NCI-H524 treated with DMSO at 0.1 percent for 48 hours (cell line): Measurements from ENCODE around the gene DTNB.
"Not testable (repeated sequence)": the region's sequence is repeated elsewhere in the genome, so short reads cannot be mapped to it uniquely, and the experiment has no call there.

Experiments used
- DNase-seq: peaks from one replicate; lab custom pipeline; 2025; lab: John Stamatoyannopoulos, UW

Gene DTNB

DNA sequence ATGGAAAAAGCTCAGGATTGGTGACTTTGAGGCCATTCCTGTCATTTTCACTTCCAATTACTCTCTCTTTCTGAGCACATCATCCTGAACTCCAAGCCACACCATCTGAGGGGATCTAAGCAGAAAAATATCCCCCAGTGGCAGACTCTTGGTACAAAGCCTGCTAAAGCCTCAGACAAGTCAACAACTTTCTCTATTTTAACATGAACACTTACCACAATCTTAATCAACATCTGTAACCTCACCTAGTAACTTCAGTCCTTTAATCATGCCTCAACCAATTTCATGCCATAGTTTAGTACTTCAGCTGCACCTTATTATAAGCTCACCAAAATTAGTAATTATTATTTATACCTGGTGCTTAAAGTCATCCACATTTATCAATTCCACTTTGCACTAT, 128.9 kb downstream of the DTNB start:
- DNase-seq = no peak

DNA sequence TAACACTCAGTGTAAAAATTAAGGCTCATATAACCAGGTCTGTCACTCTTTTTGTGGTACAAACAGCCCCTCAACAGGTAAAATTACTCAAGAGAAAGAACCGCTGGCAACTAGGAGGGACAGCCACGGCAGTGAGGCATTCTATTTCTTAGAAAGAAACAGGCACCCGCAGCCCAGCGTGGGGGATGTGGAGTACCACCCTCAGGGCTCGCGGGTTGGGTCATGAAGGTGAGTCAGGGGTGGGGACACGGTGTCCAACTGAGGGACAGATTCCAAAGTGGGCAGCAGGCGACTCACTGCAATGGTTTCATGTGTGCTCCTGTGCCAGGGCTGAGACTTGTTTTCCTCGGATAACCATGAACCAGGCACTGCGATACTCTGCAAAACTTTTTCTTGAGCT, 129.4 kb downstream of the DTNB start:
- DNase-seq = no peak

GRCh38 chr2:25541378-25541777, 132.0 kb downstream of the DTNB start:
- no peak for DNase-seq

GRCh38 chr2:25539136-25539535, 134.2 kb downstream of the DTNB start:
- no peak for DNase-seq

GRCh38 chr2:25537526-25537925, 135.9 kb downstream of the DTNB start:
- no peak for DNase-seq

- not testable (repeated sequence) for DNase-seq
These were observed 137.7 kb downstream of the DTNB start for GRCh38 chr2:25535411-25536289.

DNA sequence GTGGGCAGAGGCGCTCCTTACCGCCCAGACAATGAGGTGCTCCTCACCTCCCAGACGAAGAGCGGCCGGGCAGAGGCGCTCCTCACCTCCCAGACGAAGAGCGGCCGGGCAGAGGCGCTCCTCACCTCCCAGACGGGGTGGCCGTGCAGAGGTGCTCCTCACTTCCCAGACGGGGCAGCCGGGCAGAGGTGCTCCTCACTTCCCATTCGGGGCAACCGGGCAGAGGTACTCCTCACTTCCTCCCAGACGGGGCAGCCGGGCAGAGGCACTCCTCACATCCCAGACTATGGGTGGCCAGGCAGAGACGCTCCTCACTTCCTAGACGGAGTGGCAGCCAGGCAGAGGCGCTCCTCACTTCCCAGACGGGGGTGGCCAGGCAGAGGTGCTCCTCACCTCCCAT, 138.4 kb downstream of the DTNB start:
- not testable (repeated sequence) for DNase-seq

- DNase-seq = no peak
These were observed 138.9 kb downstream of the DTNB start for GRCh38 chr2:25534455-25534854.

- not testable (repeated sequence) for DNase-seq
These were observed 139.6 kb downstream of the DTNB start for GRCh38 chr2:25533771-25534170.

DNA sequence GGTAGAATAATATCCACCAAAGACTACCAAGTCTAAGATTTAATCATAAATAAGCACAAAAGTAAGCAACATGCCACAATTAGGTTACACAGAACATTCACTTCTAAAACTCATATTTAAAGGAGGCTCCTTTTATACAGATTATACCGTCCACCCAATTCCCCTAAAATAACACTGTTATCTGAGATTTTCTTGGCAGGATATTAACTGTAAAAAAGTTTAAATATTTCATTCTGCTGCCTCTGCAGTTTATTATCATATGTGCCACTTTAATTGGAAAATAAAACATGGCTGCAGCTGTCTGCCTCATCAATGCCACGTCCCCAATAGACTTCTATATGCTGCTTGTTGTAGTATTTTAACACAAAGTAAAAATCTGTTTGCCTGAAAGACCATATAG, 140.9 kb downstream of the DTNB start:
- no peak for DNase-seq

DNA sequence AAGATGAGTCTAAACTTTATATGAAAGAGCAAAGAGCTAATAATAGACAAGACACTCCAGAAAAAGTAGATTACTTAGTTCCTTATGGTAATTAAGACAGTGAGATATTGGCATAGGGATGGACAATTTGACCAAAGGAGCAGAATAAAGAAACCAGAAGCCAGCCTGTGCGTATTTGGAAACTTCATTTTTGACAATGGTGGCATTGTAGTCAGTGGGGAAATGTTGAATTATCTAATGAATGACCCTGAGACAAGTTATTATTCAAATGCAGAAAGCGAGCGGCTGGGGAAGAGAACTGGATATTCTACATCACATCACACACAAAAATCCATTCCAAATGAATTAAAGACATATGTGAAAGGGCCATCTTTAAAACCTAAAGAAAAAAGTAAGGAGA, 144.3 kb downstream of the DTNB start:
- DNase-seq = no peak

- DNase-seq = no peak
These were observed 145.2 kb downstream of the DTNB start for GRCh38 chr2:25528173-25528572.

DNA sequence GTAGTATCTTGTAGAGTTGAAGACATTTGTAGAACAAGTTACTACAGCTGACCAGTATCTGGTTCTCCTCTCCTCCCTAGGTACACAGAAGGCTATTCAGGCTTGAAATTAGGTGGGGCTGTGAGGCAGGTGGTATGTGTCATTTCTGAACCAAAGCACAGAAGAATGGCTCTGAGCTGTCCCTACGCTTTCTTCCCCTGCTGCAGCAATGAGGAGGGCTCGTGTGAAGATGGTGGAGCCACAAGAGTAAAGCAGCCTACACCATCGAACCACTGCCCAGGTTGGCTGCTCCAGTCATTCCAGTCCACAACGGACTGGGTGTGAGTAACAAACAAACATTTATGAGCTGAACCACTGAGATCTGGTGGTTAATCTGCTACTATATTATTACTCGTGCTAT, 148.9 kb downstream of the DTNB start:
- no peak for DNase-seq

DNA sequence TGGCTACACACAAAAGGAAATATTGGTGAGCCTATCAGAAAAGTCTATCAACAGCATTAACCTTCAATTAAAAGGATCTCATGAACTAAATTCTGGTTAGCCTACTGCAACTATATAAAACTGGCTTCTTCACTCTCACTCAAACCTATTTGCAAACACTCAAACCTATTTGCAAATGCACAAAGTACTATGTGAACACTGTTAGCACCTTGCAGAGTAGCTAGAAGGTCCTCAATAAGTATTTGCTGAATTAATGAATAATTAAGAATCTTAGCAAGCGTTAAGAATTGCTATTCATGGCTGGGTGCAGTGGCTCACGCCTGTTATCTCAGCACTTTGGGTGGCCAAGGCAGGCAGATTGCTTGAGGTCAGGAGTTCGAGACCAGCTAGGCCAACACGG, 150.3 kb downstream of the DTNB start:
- no peak for DNase-seq

DNA sequence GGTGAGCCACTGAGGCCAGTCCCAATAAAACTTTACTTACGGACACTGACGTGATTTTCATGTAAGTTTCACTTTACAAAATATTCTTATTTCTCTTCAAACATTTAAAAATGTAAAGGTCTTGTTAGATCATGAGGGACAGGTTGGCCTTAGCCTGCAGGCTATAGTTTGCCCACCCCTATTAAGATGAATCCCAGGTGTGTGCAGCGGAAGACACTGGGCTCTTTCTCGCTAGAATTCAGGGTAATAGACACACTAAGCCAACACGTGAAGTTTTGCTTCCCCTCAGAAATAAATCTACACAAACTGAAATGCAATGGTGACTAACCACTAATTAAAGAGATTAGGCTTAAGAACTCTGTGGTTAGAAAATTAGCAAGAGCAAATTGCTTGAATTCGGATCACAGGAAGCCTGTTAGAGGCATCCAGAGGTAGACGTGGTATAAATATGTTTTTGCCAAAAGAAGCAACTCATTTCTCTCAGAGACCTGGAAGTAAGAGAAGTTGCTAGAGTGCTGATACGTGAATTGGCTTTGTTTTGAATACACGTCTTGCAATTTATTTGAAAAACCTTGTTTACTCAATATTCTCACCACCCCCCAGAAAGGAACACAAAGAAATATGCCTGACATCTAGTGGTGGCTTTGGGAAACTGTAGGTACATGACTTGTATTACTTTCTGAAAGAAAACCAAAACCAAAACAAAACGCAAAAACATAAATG, 151.6 kb downstream of the DTNB start:
- no peak for DNase-seq

DNA sequence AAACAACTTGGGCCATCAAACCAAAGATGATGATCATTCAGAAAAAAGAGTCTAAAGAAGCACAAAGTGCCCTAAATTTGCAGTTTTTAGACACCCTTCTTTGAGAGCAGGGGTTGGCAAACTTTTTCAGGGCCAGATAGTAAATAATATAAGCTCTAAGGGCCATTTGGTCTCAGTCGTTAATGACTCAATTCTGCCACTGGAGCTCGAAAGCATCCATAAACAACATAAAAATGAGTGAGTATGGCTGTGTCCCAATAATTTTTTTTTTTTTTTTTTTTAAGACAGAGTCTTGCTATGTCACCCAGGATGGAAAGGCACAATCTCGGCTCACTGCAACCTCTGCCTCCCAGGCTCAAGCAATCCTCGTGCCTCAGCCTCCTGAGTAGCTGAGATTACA, 152.3 kb downstream of the DTNB start:
- DNase-seq = no peak

DNA sequence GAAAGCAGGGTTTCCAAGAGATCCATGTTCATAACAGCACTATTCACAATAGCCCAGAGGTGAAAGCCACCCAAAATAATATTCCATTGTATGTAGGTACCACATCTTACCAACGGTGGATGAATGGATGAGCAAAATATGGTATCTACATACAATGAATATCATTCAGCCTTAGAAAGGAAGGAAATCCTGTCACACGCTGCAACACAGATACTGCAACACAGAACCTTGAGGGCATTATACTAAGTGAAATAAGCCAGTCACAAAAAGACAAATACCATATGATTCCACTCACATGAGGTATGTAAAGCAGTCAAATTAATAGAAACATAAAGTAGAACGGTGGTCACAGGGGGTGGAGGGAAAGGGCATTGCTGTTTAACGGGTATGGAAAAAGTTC, 155.7 kb downstream of the DTNB start:
- no peak for DNase-seq

GRCh38 chr2:25514043-25514637, 159.2 kb downstream of the DTNB start:
- no peak for DNase-seq

DNA sequence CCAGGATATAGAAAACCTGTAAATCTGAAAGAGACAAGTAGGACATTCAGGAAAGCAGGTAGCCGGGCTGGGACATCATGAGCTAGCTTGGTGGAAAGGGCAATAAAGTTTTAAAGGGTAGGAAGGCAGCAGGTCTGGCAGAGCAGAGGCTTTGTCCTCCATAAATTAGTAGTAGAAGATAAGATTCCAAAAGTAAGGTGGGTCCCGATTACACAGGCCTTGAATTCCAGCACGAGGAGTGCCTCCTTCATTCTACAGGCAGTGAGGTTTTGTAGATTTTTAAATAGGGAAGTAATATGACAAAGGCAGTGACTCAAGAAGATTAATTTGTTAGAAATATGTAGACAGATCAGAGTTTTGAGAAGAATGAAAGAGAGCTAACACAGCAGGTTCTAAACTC, 160.7 kb downstream of the DTNB start:
- no peak for DNase-seq

DNA sequence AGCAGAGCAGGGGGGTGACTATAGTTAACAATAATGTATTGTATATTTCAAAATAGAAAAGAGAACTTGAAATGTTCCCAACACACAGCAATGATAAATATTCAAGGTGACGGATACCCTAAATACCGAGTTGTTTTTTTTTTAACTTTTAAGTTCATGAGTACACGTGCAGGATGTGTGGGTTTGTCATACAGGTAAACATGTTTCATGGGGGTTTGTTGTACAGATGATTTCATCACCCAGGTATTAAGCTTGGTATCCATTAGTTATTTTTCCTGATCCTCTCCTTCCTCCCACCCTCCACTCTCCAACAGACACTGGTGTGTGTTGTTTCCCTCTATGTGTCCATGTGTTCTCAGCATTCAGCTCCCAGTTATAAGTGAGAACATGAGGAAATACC, 167.2 kb downstream of the DTNB start:
- no peak for DNase-seq

- no peak for DNase-seq
These were observed 167.8 kb downstream of the DTNB start for GRCh38 chr2:25505622-25506021.

DNA sequence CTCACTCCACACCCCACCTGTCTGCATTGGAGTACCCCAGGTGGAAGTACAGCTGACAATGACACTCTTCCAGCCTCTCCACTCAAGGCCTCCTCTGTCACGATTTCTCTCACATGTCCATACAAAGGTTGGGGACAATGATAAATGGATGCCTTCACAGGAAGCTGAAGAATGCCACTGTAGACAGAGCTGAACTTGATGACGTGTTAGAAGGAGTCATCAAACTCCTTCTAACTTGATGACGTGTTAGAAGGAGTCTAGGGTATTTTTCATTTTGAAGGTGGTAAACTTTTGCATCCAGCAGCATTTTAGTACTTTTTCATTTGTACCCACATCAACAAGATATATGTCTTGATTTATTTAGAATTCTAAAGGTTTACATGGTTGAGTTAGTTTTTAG, 168.2 kb downstream of the DTNB start:
- DNase-seq = no peak

DNA sequence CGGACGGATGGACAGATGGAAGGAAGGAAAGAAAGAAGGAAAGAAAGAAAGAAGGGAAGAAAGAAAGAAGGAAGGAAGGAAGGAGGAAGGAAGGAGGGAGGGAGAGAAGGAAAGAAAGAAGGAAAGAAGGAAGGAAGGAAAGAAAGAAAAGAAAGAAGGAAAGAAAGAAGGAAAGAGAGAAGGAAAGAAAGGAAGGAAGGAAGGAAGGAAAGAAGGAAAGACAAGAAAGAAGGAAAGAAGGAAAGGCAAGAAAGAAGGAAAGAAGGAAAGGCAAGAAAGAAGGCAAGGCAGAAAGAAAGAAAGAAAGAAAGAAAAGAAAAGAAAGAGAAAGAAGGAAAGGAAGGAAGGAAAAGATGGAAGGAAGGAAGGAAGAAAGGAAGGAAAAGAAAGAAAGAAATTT, 169.1 kb downstream of the DTNB start:
- DNase-seq = no peak
